Right cardiac atrium (tissue), 5 donors: ENCODE results near the gene SHC3. TPM values are rescaled to one million over a fixed set of nuclear protein-coding genes. Genes with fewer than 3 reads are reported as not detected.

Experiments
- ATAC-seq, 2 donors: fragments of 200-7000 bp; cut with Tn5 transposase; one replicate each; pipeline versions ENCODE4 v1.8.0 to v1.9.1; 2020; ENCODE audit warnings: moderate library complexity in 2 of 2, mild to moderate bottlenecking in 1 of 2
- DNase-seq, 3 donors: peaks; one replicate each; pipeline ENCODE4 v3.0.0-alpha.2; 2020
- H3K27ac ChIP-seq: one replicate; pipeline ENCODE4 v1.5.1; 2013; ENCODE audit warnings: mild to moderate bottlenecking, low read length, control low read depth, moderate library complexity
- H3K27me3 ChIP-seq: one replicate; pipeline ENCODE4 v1.6.1; 2013; ENCODE audit not compliant: control insufficient read depth, insufficient read depth
- H3K4me1 ChIP-seq: one replicate; pipeline ENCODE4 v1.6.1; 2013; ENCODE audit warnings: low read length; ENCODE audit not compliant: control insufficient read depth, insufficient read depth
- H3K4me3 ChIP-seq: one replicate; pipeline ENCODE4 v1.5.1; 2013; ENCODE audit warnings: low read length, control low read depth
- H3K9me3 ChIP-seq: one replicate; pipeline ENCODE4 v1.6.1; 2013; ENCODE audit warnings: low read length; ENCODE audit not compliant: control insufficient read depth
- WGBS: extraction: QIAGEN DNeasy Blood & Tissue Kit; methylation state at CpG from one replicate; pipeline ENCODE4 v1.1.7; 2013; 5-methylcytosine and 5-hydroxymethylcytosine counted together
- intact Hi-C, 4 donors: fragments of 100-400 bp; cut with DNase I; formaldehyde crosslinking; loops; one replicate each; pipeline versions ENCODE4 v1.11.0 to v1.14.0; 2022 to 2023
- polyA plus RNA-seq: library from polyadenylated mRNA; stranded (reverse); fragments of 200-250 nt; gene quantifications from one replicate; pipeline ENCODE4 v1.2.3, GENCODE V29; 2013
- total RNA-seq, 4 donors: library from RNA; stranded (reverse); fragmentation: NEBNext Ultra II Directional; extraction: Animal tissue kit (Norgen Biotek cat#: 25700); gene quantifications; one replicate each; pipeline ENCODE4 v1.2.1, GENCODE V29; 2021
- donor health status: healthy with polysubstance abuse.
- donor health status: DM: no; HTN: yes; CAD: no.
- donor health status: DM: no; HTN: no; CAD: no.
- donor health status: DM: no; HTN: yes; CAD: no; lungs with severe emphysema.
- donor health status: DM: yes; HTN: yes; CAD: no.

The SHC3 gene
- total and polyA plus RNA-seq, 5 donors: 0.29 to 3.1 (median 1.1) TPM

GRCh38 chr9:89051421-89052025 lies 127.1 kb downstream of the SHC3 start:
- H3K4me3 ChIP-seq: no peak overlapping the region
- ATAC-seq: no peak
- no peaks in the 10 kb centered on the region for H3K4me1 ChIP-seq
- no peak for DNase-seq
- H3K27me3 ChIP-seq: no peaks in the 10 kb centered on the region
- whole genome bisulfite sequencing: 93% methylated on average over 12 of the region's 12 CpGs
- no peak overlapping the region for H3K27ac ChIP-seq
- no peaks in the 10 kb centered on the region for H3K9me3 ChIP-seq
- intact Hi-C loops: no loop called here

GRCh38 chr9:89049646-89050045 lies 129.0 kb downstream of the SHC3 start:
- WGBS: 90% methylated on average over 8 of the region's 8 CpGs
- intact Hi-C loops: no loop called here
- no peak for ATAC-seq

GRCh38 chr9:89048616-89049015 lies 130.0 kb downstream of the SHC3 start:
- ATAC-seq (no peak), DNase-seq (no peak)
- no peak overlapping the region for H3K4me3 ChIP-seq
- H3K27ac ChIP-seq: no peak overlapping the region
- H3K27me3 ChIP-seq: no peaks in the 10 kb centered on the region
- WGBS: 90% methylated on average over 11 of the region's 11 CpGs
- H3K4me1 ChIP-seq: no peaks in the 10 kb centered on the region
- intact Hi-C loops: no loop called here
- H3K9me3 ChIP-seq: no peaks in the 10 kb centered on the region

More at GRCh38 chr9:89049646-89050045, 129.0 kb downstream of the SHC3 start:
- Histone ChIP-seq H3K27ac (no peak overlapping the region), H3K4me1 (no peaks in the 10 kb centered on the region), H3K9me3 (no peaks in the 10 kb centered on the region), H3K27me3 (no peaks in the 10 kb centered on the region), H3K4me3 (no peak overlapping the region)
- no peak for DNase-seq

- H3K4me1 ChIP-seq: no peaks in the 10 kb centered on the region
- H3K27me3 ChIP-seq: no peaks in the 10 kb centered on the region
- no peaks in the 10 kb centered on the region for H3K9me3 ChIP-seq
- no peak for DNase-seq
- H3K4me3 ChIP-seq: no peak overlapping the region
- no peak for ATAC-seq
- intact Hi-C loops: no loop called here
- H3K27ac ChIP-seq: no peak overlapping the region
- WGBS: 86% methylated on average over 4 of the region's 4 CpGs
Measured at GRCh38 chr9:89047667-89048066, 131.0 kb downstream of the SHC3 start.

- Histone ChIP-seq H3K4me1 (no peaks in the 10 kb centered on the region), H3K4me3 (no peak overlapping the region), H3K9me3 (no peaks in the 10 kb centered on the region), H3K27me3 (no peaks in the 10 kb centered on the region), H3K27ac (no peak overlapping the region)
- intact Hi-C loops: no loop called here
- DNase-seq (no peak), ATAC-seq (peak; percentile 82 to 83)
- 52% methylated on average over 2 of the region's 2 CpGs for whole genome bisulfite sequencing
Measured at GRCh38 chr9:89046832-89047231, 131.8 kb downstream of the SHC3 start.

GRCh38 chr9:89044881-89045280 lies 133.7 kb downstream of the SHC3 start:
- no peaks in the 10 kb centered on the region for H3K4me1 ChIP-seq
- no peak for ATAC-seq
- 88% methylated on average over 4 of the region's 4 CpGs for WGBS
- H3K27me3 ChIP-seq: no peaks in the 10 kb centered on the region
- no peak overlapping the region for H3K4me3 ChIP-seq
- H3K27ac ChIP-seq: no peak overlapping the region
- H3K9me3 ChIP-seq: no peaks in the 10 kb centered on the region
- DNase-seq: no peak
- intact Hi-C loops: no loop called here

- H3K27ac ChIP-seq: no peak overlapping the region
- no peaks in the 10 kb centered on the region for H3K9me3 ChIP-seq
- 88% methylated on average over 2 of the region's 2 CpGs for WGBS
- intact Hi-C loops: no loop called here
- no peaks in the 10 kb centered on the region for H3K4me1 ChIP-seq
- no peak for DNase-seq
- H3K4me3 ChIP-seq: no peak overlapping the region
- H3K27me3 ChIP-seq: no peaks in the 10 kb centered on the region
- no peak for ATAC-seq
Measured at GRCh38 chr9:89044104-89044503, 134.5 kb downstream of the SHC3 start.

- no peak overlapping the region for H3K27ac ChIP-seq
- WGBS: 76% methylated on average over 9 of the region's 9 CpGs
- no peak overlapping the region for H3K4me3 ChIP-seq
- DNase-seq (peak in 2 of 3 donors; percentile 63 to 65), ATAC-seq (peak; percentile 40 to 50)
- no peaks in the 10 kb centered on the region for H3K9me3 ChIP-seq
- no peaks in the 10 kb centered on the region for H3K27me3 ChIP-seq
- H3K4me1 ChIP-seq: peaks cover under 1% of the 10 kb centered on the region
- intact Hi-C loops: no loop called here
Measured at GRCh38 chr9:89042984-89043383, 135.6 kb downstream of the SHC3 start.

- ATAC-seq: no peak
- intact Hi-C loops: no loop called here
- 95% methylated on average over 2 of the region's 2 CpGs for WGBS
Measured at GRCh38 chr9:89039664-89040063, 139.0 kb downstream of the SHC3 start.

GRCh38 chr9:89039104-89039465 lies 139.5 kb downstream of the SHC3 start:
- Histone ChIP-seq H3K4me1 (peaks cover 3% of the 10 kb centered on the region), H3K27me3 (no peaks in the 10 kb centered on the region), H3K4me3 (no peak overlapping the region), H3K27ac (no peak overlapping the region), H3K9me3 (no peaks in the 10 kb centered on the region)
- intact Hi-C loops: no loop called here
- ATAC-seq (no peak), DNase-seq (no peak)
- WGBS: 96% methylated on average over 4 of the region's 4 CpGs

More at GRCh38 chr9:89039664-89040063, 139.0 kb downstream of the SHC3 start:
- Histone ChIP-seq H3K27ac (no peak overlapping the region), H3K4me3 (no peak overlapping the region), H3K9me3 (no peaks in the 10 kb centered on the region), H3K27me3 (no peaks in the 10 kb centered on the region), H3K4me1 (peaks cover 3% of the 10 kb centered on the region)
- DNase-seq: no peak

GRCh38 chr9:89038382-89039103 lies 140.1 kb downstream of the SHC3 start:
- DNase-seq (peak; percentile 54 to 66 (median 61)), ATAC-seq (peak; percentile 86 to 88)
- Histone ChIP-seq H3K4me3 (no peak overlapping the region), H3K27ac (no peak overlapping the region), H3K27me3 (no peaks in the 10 kb centered on the region), H3K4me1 (peaks cover 3% of the 10 kb centered on the region), H3K9me3 (no peaks in the 10 kb centered on the region)
- 59% methylated on average over 5 of the region's 5 CpGs for WGBS
- intact Hi-C loops: no loop called here
